ENCODE data around the gene SNRPD3.
"Not testable (repeated sequence)": the region's sequence is repeated elsewhere in the genome, so short reads cannot be mapped to it uniquely, and the experiment has no call there.

DNA sequence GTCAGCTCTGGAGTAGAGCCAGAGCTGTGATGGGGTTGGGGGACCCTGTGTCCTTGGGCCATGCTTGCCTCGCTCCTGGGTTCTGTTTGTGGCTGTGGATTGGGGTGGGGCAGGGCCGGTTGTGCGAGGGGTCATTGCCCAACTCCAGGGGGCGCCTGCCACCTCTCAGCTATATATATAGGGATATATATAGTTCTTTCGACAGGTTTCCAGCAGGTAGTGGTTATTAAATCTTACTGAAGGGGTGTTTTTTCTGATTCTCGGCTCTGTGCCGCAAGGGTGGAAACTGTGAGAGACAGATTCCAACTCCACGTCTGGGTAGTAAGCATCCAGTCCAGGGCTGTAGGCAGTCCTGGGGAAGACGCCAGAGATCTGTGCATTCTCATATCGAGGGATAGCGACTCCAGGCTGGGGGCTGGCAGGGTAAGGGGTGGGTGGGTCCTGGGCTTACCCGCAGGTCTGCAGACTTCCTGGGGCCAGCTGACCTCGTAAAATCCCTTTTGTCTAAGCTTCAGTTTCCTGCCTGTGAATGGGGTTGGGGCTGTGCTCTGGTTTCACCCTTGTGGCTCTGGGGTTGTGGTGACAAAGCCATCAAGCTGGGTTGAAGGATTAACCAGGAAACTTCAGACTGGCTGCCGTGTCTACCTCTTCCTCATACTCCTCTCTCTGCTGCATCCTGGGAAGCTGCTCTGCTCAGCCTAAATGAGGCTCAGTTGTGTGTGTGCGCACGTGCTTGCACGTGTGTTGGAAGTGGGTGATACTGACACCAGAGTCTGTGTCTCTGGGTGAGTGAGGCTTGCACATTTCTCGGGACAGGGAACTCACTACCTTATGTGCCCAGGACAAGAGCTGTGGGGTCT, 48.2 kb downstream of the SNRPD3 start:
- not testable (repeated sequence) for TF ChIP-seq PKNOX1 (IDR thresholded peaks at IDR 0.05); ELF4 (IDR thresholded peaks at IDR 0.05); SP1 (IDR thresholded peaks at IDR 0.05); TARDBP (IDR thresholded peaks at IDR 0.05); BHLHE40 (IDR thresholded peaks at IDR 0.05; ENCODE audit: borderline replicate concordance); SUZ12 (IDR thresholded peaks at IDR 0.05); ARNT (IDR thresholded peaks at IDR 0.05)
